Neural cell (in vitro differentiated cells): Measurements from ENCODE around the gene ARL3.
A peak's percentile ranks its signal among the peaks of the same experiment; 100 is the strongest.

Source experiments
- EZH2 ChIP-seq: fragments of 200-600, 300-800 bp; shearing (Covaris generic), sonication (generic); IDR thresholded peaks from 2 replicates; pipeline ENCODE4 v1.6.1; 2014; ENCODE audit warnings: antibody characterized with exemption, low read length, borderline replicate concordance, mild to moderate bottlenecking; ENCODE audit not compliant: insufficient read depth, poor library complexity, severe bottlenecking
- POLR2AphosphoS5 ChIP-seq: IDR thresholded peaks from 2 replicates; pipeline ENCODE4 v1.6.1; 2012
- TF ChIP-seq, protein P1 (sequence below): fragments of 450-650 bp; IDR thresholded peaks from 2 replicates; pipeline ENCODE4 v1.5.1; 2014; ENCODE audit warnings: antibody characterized with exemption, mild to moderate bottlenecking, moderate library complexity; ENCODE audit not compliant: poor library complexity, severe bottlenecking

DNA sequence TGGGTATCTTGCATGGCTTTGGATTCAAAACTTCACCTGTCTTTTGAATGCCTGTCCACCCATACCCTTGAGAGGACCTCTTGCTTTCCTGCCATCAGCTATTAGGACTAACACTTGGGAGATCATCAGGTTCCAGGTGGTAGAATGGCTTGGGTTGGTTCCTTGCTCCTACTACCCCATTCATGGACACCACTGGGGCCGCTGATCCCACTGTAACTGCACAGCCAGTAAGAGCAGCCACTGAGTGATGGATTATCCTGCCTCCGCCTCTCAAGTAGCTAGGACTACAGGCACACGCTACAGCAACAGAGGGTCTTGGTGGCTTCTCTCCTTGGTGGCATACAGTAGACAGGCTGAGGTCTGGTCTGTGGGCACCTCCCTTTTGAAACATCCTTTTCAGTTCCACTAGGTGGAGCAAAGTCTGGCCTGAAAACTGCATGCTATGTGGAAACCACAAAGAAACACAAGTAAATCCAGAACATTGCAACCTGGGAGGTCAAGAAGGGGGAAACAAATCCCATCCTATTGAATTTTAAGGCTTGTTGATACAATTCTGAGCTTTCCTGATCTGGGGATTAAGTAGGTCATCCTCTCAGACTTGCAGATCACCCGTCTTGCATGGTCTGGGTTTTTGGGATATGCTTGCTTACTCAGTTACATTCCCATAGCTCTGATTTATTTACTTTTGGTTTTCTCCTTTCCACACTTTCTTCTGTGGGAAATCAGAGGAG is 38.9 kb upstream of the ARL3 start:
- TF ChIP-seq, protein P1, sequence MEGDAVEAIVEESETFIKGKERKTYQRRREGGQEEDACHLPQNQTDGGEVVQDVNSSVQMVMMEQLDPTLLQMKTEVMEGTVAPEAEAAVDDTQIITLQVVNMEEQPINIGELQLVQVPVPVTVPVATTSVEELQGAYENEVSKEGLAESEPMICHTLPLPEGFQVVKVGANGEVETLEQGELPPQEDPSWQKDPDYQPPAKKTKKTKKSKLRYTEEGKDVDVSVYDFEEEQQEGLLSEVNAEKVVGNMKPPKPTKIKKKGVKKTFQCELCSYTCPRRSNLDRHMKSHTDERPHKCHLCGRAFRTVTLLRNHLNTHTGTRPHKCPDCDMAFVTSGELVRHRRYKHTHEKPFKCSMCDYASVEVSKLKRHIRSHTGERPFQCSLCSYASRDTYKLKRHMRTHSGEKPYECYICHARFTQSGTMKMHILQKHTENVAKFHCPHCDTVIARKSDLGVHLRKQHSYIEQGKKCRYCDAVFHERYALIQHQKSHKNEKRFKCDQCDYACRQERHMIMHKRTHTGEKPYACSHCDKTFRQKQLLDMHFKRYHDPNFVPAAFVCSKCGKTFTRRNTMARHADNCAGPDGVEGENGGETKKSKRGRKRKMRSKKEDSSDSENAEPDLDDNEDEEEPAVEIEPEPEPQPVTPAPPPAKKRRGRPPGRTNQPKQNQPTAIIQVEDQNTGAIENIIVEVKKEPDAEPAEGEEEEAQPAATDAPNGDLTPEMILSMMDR: peak; percentile 41
- TF ChIP-seq POLR2AphosphoS5: no peak
- no peak for TF ChIP-seq EZH2
